Neural cell (in vitro differentiated cells): ENCODE data around the gene EVL.

Experiments
- EP300 ChIP-seq: fragments of 450-650 bp; conservative IDR thresholded peaks from 2 replicates; pipeline ENCODE4 v1.6.1; 2014; ENCODE audit warnings: antibody characterized with exemption, mild to moderate bottlenecking, moderate library complexity; ENCODE audit not compliant: poor library complexity, severe bottlenecking
- EZH2 ChIP-seq: fragments of 200-600, 300-800 bp; shearing (Covaris generic), sonication (generic); IDR thresholded peaks from 2 replicates; pipeline ENCODE4 v1.6.1; 2014; ENCODE audit warnings: antibody characterized with exemption, low read length, borderline replicate concordance, mild to moderate bottlenecking; ENCODE audit not compliant: insufficient read depth, poor library complexity, severe bottlenecking
- POLR2AphosphoS5 ChIP-seq: IDR thresholded peaks from 2 replicates; pipeline ENCODE4 v1.6.1; 2012
- RAD21 ChIP-seq: fragments of 450-650 bp; conservative IDR thresholded peaks from 2 replicates; pipeline ENCODE4 v1.6.1; 2014; ENCODE audit warnings: antibody characterized with exemption, mild to moderate bottlenecking, moderate library complexity
- SMC3 ChIP-seq: fragments of 450-650 bp; conservative IDR thresholded peaks from 2 replicates; pipeline ENCODE4 v1.6.1; 2014; ENCODE audit warnings: antibody characterized with exemption, mild to moderate bottlenecking, moderate library complexity; ENCODE audit not compliant: poor library complexity
- TAF1 ChIP-seq: IDR thresholded peaks from 2 replicates; pipeline ENCODE4 v1.6.1; 2012; ENCODE audit warnings: low read depth
- TF ChIP-seq, protein P1 (sequence below): fragments of 450-650 bp; IDR thresholded peaks from 2 replicates; pipeline ENCODE4 v1.5.1; 2014; ENCODE audit warnings: antibody characterized with exemption, mild to moderate bottlenecking, moderate library complexity; ENCODE audit not compliant: poor library complexity, severe bottlenecking
- TF ChIP-seq, protein P2 (sequence below): IDR thresholded peaks from 2 replicates; pipeline ENCODE4 v1.6.1; 2012; ENCODE audit warnings: borderline replicate concordance

DNA sequence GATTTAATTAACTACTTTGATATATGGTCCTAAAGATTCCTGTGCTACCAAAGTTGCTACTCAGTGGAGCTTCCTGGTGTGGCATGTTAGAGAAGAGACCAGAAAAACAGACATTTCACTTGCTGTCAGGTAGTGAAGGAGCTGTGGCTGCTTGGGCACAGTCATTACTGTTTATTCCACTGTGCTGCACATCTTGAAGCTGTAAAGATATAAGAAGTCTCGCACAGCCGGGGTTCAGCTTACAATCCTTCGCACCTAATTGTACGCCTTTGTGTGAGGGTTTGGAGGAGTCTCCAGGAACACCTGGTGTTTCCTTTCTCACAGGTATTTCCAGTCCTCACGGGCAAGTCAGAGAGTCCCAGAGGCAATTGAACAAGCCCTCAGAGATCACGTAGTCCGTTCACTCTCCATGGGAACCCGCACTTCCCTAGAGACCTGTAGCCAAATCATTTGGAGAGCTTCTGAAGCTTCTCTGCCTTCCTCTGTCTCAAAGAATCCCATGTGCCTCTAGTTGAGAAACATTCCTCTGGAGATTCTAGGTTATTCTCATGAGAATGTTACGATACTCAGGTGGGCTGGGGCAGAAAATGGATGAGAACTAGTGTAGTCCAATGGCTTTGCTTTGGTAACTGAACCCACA is 4.1 kb downstream of the EVL start:
- TF ChIP-seq, protein P1, sequence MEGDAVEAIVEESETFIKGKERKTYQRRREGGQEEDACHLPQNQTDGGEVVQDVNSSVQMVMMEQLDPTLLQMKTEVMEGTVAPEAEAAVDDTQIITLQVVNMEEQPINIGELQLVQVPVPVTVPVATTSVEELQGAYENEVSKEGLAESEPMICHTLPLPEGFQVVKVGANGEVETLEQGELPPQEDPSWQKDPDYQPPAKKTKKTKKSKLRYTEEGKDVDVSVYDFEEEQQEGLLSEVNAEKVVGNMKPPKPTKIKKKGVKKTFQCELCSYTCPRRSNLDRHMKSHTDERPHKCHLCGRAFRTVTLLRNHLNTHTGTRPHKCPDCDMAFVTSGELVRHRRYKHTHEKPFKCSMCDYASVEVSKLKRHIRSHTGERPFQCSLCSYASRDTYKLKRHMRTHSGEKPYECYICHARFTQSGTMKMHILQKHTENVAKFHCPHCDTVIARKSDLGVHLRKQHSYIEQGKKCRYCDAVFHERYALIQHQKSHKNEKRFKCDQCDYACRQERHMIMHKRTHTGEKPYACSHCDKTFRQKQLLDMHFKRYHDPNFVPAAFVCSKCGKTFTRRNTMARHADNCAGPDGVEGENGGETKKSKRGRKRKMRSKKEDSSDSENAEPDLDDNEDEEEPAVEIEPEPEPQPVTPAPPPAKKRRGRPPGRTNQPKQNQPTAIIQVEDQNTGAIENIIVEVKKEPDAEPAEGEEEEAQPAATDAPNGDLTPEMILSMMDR, result no peak
- TF ChIP-seq EP300 (no peak), POLR2AphosphoS5 (no peak), TAF1 (no peak), RAD21 (no peak), EZH2 (no peak), SMC3 (no peak)
- TF ChIP-seq, protein P2, sequence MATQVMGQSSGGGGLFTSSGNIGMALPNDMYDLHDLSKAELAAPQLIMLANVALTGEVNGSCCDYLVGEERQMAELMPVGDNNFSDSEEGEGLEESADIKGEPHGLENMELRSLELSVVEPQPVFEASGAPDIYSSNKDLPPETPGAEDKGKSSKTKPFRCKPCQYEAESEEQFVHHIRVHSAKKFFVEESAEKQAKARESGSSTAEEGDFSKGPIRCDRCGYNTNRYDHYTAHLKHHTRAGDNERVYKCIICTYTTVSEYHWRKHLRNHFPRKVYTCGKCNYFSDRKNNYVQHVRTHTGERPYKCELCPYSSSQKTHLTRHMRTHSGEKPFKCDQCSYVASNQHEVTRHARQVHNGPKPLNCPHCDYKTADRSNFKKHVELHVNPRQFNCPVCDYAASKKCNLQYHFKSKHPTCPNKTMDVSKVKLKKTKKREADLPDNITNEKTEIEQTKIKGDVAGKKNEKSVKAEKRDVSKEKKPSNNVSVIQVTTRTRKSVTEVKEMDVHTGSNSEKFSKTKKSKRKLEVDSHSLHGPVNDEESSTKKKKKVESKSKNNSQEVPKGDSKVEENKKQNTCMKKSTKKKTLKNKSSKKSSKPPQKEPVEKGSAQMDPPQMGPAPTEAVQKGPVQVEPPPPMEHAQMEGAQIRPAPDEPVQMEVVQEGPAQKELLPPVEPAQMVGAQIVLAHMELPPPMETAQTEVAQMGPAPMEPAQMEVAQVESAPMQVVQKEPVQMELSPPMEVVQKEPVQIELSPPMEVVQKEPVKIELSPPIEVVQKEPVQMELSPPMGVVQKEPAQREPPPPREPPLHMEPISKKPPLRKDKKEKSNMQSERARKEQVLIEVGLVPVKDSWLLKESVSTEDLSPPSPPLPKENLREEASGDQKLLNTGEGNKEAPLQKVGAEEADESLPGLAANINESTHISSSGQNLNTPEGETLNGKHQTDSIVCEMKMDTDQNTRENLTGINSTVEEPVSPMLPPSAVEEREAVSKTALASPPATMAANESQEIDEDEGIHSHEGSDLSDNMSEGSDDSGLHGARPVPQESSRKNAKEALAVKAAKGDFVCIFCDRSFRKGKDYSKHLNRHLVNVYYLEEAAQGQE, result no peak
